Stimulated activated CD4-positive, alpha-beta T cell treated with anti-CD3 and anti-CD28 coated beads, Interleukin-1b, Interleukin-23, amount 100 ng/mL, for 48 hours (primary cell): ENCODE data around the gene SDE2.
"Not testable (repeated sequence)": the region's sequence is repeated elsewhere in the genome, so short reads cannot be mapped to it uniquely, and the experiment has no call there.

Source experiments
- DNase-seq: peaks from one replicate; pipeline ENCODE4 v3.0.0-alpha.2; 2020

The SDE2 gene

GRCh38 chr1:225973158-225973557 lies 26.0 kb downstream of the SDE2 start:
- no peak for DNase-seq

- no peak for DNase-seq
Observed at GRCh38 chr1:225972344-225973152, 26.6 kb downstream of the SDE2 start.

GRCh38 chr1:225970592-225971157 lies 28.5 kb downstream of the SDE2 start:
- DNase-seq = not testable (repeated sequence)

- DNase-seq = not testable (repeated sequence)
Observed at GRCh38 chr1:225969751-225970150, 29.4 kb downstream of the SDE2 start.

GRCh38 chr1:225965231-225965630 lies 33.9 kb downstream of the SDE2 start:
- no peak for DNase-seq

GRCh38 chr1:225963735-225964530 lies 35.2 kb downstream of the SDE2 start:
- DNase-seq = no peak

GRCh38 chr1:225962440-225962975 lies 36.6 kb downstream of the SDE2 start:
- DNase-seq = peak; percentile 63

- no peak for DNase-seq
Observed at GRCh38 chr1:225961659-225962439, 37.3 kb downstream of the SDE2 start.

GRCh38 chr1:225958041-225958440 lies 41.1 kb downstream of the SDE2 start:
- no peak for DNase-seq

- DNase-seq = no peak
Observed at GRCh38 chr1:225954753-225955152, 44.4 kb downstream of the SDE2 start.

GRCh38 chr1:225953315-225953714 lies 45.8 kb downstream of the SDE2 start:
- no peak for DNase-seq

- DNase-seq = no peak
Observed at GRCh38 chr1:225950905-225951497, 48.1 kb downstream of the SDE2 start.

GRCh38 chr1:225949041-225949440 lies 50.1 kb downstream of the SDE2 start:
- DNase-seq = no peak

GRCh38 chr1:225946803-225947202 lies 52.3 kb downstream of the SDE2 start:
- no peak for DNase-seq

GRCh38 chr1:225946082-225946620 lies 53.0 kb downstream of the SDE2 start:
- DNase-seq = no peak

- no peak for DNase-seq
Observed at GRCh38 chr1:225945564-225945963, 53.6 kb downstream of the SDE2 start.

GRCh38 chr1:225944951-225945350 lies 54.2 kb downstream of the SDE2 start:
- no peak for DNase-seq

GRCh38 chr1:225944387-225944786 lies 54.8 kb downstream of the SDE2 start:
- DNase-seq = no peak

- no peak for DNase-seq
Observed at GRCh38 chr1:225943582-225943981, 55.6 kb downstream of the SDE2 start.

GRCh38 chr1:225942574-225942973 lies 56.6 kb downstream of the SDE2 start:
- no peak for DNase-seq

- no peak for DNase-seq
Observed at GRCh38 chr1:225941942-225942222, 57.3 kb downstream of the SDE2 start.
